DND-41 (cell line): ENCODE results near the gene PILRB.

Source experiments
- ATAC-seq: fragments of 200-7000 bp; cut with Tn5 transposase; 3 replicates; pipeline ENCODE4 v1.9.1; 2021; ENCODE audit warnings: low read depth; ENCODE audit not compliant: insufficient read depth
- DNase-seq: peaks from one replicate; pipeline ENCODE4 v3.0.0-alpha.2; 2020
- H2AFZ ChIP-seq: 2 replicates; pipeline ENCODE4 v1.6.0; 2012; ENCODE audit warnings: low read depth, low read length
- H3K27ac ChIP-seq: 2 replicates; pipeline ENCODE4 v1.5.1; 2012; ENCODE audit warnings: low read length, inconsistent platforms
- H3K27me3 ChIP-seq: fragments of 200-600 bp; sonication (generic); 2 replicates; pipeline ENCODE4 v1.6.0; 2012; ENCODE audit warnings: low read length, mild to moderate bottlenecking, inconsistent platforms; ENCODE audit not compliant: insufficient read depth, poor library complexity
- H3K36me3 ChIP-seq: 2 replicates; pipeline ENCODE4 v1.5.1; 2012; ENCODE audit warnings: low read length, inconsistent platforms; ENCODE audit not compliant: insufficient read depth
- H3K4me1 ChIP-seq: 2 replicates; pipeline ENCODE4 v1.5.1; 2012; ENCODE audit warnings: mild to moderate bottlenecking, low read length; ENCODE audit not compliant: insufficient read depth
- H3K4me2 ChIP-seq: 2 replicates; pipeline ENCODE4 v1.6.0; 2012; ENCODE audit warnings: mild to moderate bottlenecking, moderate library complexity, low read length, inconsistent platforms; ENCODE audit not compliant: insufficient read depth
- H3K4me3 ChIP-seq, 2 experiments: fragments of 200-600 bp in 1 of 2; shearing (Covaris generic) in 1 of 2; 2 replicates each; pipeline ENCODE4 v1.5.1; 2012 to 2016; ENCODE audit warnings: inconsistent platforms in 2 of 2, low read length in 2 of 2, mild to moderate bottlenecking in 2 of 2, low read depth in 1 of 2, moderate library complexity in 1 of 2
- H3K79me2 ChIP-seq: 2 replicates; pipeline ENCODE4 v1.6.0; 2012; ENCODE audit warnings: low read length, inconsistent platforms; ENCODE audit not compliant: insufficient read depth
- H3K9ac ChIP-seq: 2 replicates; pipeline ENCODE4 v1.6.0; 2012; ENCODE audit warnings: low read depth, mild to moderate bottlenecking, inconsistent platforms, low read length, moderate library complexity
- H3K9me3 ChIP-seq: 2 replicates; pipeline ENCODE4 v1.5.1; 2012; ENCODE audit warnings: low read length, moderate library complexity, mild to moderate bottlenecking, inconsistent platforms; ENCODE audit not compliant: insufficient read depth, severe bottlenecking
- H4K20me1 ChIP-seq: 2 replicates; pipeline ENCODE4 v1.6.0; 2012; ENCODE audit warnings: low read length; ENCODE audit not compliant: insufficient read depth
- EZH2 ChIP-seq: IDR thresholded peaks from 3 replicates; pipeline ENCODE4 v1.6.1; 2012; ENCODE audit warnings: borderline replicate concordance, low read depth, mild to moderate bottlenecking, moderate library complexity, low read length, inconsistent platforms; ENCODE audit not compliant: severe bottlenecking
- TF ChIP-seq, protein P1 (sequence below): IDR thresholded peaks from 2 replicates; pipeline ENCODE4 v1.5.1; 2012; ENCODE audit warnings: borderline replicate concordance, low read length, moderate library complexity, mild to moderate bottlenecking; ENCODE audit not compliant: poor library complexity, severe bottlenecking; ENCODE audit errors: extremely low read depth

The PILRB gene

DNA sequence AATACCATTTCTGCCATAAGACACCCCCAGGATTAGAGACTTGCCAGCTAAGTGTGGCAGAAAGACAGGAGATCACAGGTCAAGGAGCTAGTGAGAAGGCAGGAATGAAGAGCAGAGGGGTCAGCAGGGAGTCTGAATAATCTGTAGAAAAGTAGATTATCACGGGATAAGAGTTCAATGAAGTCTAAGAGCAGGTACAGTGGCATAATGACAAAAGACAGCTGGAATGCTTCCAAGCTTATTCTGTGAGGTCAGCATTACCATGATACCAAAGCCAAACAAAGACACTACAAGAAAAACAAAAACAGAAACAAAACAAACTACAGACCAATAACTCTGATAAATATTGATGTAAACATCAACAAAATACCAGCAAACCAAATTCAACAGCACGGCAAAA is 36.2 kb downstream of the PILRB start:
- DNase-seq (no peak), ATAC-seq (no peak)
- no peaks in the 10 kb centered on the region for H4K20me1 ChIP-seq
- no peak overlapping the region for H3K4me2 ChIP-seq
- H3K4me1 ChIP-seq: peaks cover 18% of the 10 kb centered on the region
- no peaks in the 10 kb centered on the region for H3K36me3 ChIP-seq
- TF ChIP-seq EZH2: no peak
- TF ChIP-seq, protein P1, sequence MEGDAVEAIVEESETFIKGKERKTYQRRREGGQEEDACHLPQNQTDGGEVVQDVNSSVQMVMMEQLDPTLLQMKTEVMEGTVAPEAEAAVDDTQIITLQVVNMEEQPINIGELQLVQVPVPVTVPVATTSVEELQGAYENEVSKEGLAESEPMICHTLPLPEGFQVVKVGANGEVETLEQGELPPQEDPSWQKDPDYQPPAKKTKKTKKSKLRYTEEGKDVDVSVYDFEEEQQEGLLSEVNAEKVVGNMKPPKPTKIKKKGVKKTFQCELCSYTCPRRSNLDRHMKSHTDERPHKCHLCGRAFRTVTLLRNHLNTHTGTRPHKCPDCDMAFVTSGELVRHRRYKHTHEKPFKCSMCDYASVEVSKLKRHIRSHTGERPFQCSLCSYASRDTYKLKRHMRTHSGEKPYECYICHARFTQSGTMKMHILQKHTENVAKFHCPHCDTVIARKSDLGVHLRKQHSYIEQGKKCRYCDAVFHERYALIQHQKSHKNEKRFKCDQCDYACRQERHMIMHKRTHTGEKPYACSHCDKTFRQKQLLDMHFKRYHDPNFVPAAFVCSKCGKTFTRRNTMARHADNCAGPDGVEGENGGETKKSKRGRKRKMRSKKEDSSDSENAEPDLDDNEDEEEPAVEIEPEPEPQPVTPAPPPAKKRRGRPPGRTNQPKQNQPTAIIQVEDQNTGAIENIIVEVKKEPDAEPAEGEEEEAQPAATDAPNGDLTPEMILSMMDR: no peak
- H3K9ac ChIP-seq: no peak overlapping the region
- H3K79me2 ChIP-seq: no peaks in the 10 kb centered on the region
- no peak overlapping the region for H3K27ac ChIP-seq
- H3K9me3 ChIP-seq: no peaks in the 10 kb centered on the region
- H2AFZ ChIP-seq: no peak overlapping the region
- H3K4me3 ChIP-seq: no peak overlapping the region
- H3K27me3 ChIP-seq: no peaks in the 10 kb centered on the region

- Histone ChIP-seq H3K36me3 (no peaks in the 10 kb centered on the region), H3K4me2 (peak overlapping the region; percentile 26), H3K79me2 (no peaks in the 10 kb centered on the region), H3K27ac (no peak overlapping the region), H4K20me1 (no peaks in the 10 kb centered on the region), H3K4me1 (peaks cover 18% of the 10 kb centered on the region), H3K27me3 (no peaks in the 10 kb centered on the region), H3K4me3 (no peak overlapping the region), H3K9me3 (no peaks in the 10 kb centered on the region), H2AFZ (peak overlapping the region; percentile 6; the same call in 1 of the 2 replicates), H3K9ac (no peak overlapping the region)
- DNase-seq (peak; percentile 46), ATAC-seq (peak; percentile 88)
- TF ChIP-seq EZH2: no peak
- TF ChIP-seq, protein P1: no peak
Measured at GRCh38 chr7:100396421-100396982, 38.6 kb downstream of the PILRB start.

DNA sequence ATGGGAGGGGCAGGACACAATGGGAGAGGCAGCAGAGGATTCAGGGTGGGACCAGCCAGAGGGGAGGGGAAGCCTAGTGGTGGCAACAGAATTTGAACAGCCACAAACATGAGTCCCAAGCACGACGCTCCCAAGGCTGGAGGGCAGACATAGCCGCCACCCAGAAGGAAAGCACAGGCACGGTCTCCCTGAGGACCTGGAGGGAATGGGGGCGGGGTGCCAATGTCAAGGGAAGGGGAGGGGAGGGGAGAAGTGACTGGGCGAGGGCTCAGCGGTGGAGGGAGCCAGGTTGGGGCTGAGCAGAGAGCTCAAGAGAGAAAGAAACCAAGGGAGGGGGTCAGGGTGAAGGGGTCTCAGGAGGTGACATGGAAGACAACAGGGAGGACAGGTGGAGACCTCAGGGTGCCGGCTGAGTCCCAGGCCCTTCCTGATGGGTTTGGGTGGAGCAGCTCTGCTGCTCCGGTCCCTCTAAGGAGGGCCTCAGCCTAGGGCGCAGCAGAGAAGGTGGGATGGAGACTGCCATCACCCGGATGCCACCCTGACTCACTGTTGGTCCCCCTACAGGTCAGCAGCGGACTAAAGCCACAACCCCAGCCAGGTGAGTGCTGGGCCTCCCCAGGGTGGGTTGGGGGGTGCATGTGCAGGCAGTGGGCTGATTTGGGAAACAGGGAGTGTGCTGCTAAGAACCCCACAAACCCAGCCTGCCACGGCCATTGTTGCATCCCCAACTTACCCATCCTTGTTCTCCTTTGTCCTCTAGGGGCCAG is 39.6 kb downstream of the PILRB start:
- peaks cover 18% of the 10 kb centered on the region for H3K4me1 ChIP-seq
- H3K4me3 ChIP-seq: no peak overlapping the region
- no peaks in the 10 kb centered on the region for H3K36me3 ChIP-seq
- ATAC-seq: 0 out of 3 replicates have a peak, but pooled peaks have one; percentile 6
- no peak for DNase-seq
- peak overlapping the region; percentile 26 for H3K4me2 ChIP-seq
- H3K27me3 ChIP-seq: no peaks in the 10 kb centered on the region
- TF ChIP-seq EZH2: no peak
- TF ChIP-seq, protein P1: no peak
- H3K27ac ChIP-seq: no peak overlapping the region
- no peaks in the 10 kb centered on the region for H3K79me2 ChIP-seq
- no peak overlapping the region for H2AFZ ChIP-seq
- H4K20me1 ChIP-seq: no peaks in the 10 kb centered on the region
- no peak overlapping the region for H3K9ac ChIP-seq
- H3K9me3 ChIP-seq: no peaks in the 10 kb centered on the region
